GM12878 (cell line): ENCODE measurements around the gene SEZ6L2. TPM values are rescaled to one million over a fixed set of nuclear protein-coding genes. Genes with fewer than 3 reads are reported as not detected.

ENCODE experiments used
- ATAC-seq: fragments of 200-7000 bp; cut with Tn5 transposase; 3 replicates; pipeline ENCODE4 v1.9.1; 2020; ENCODE audit warnings: mild to moderate bottlenecking, moderate library complexity
- BruUV-seq: library from RNA; stranded (reverse); fragments of 400-500 nt; replicated peaks from 2 replicates; lab custom pipeline; 2021; lab: Mats Ljungman, UMichigan
- CTCF ChIA-PET: fragments of 300-600 bp; sonication (Branson Sonifier 250); formaldehyde crosslinking; extraction: SDS; loops from one replicate; lab custom pipeline; 2021; ENCODE audit warnings: inconsistent platforms; lab: Yijun Ruan, JAX
- POLR2A ChIA-PET: fragments of 350-600 bp; formaldehyde crosslinking; extraction: SDS; loops from one replicate; lab custom pipeline; 2021; ENCODE audit warnings: inconsistent platforms; lab: Charles Lee
- RAD21 ChIA-PET: fragments of 300-600 bp; sonication (Branson Sonifier 250); formaldehyde crosslinking; loops from one replicate; lab custom pipeline; 2023; ENCODE audit warnings: antibody characterized with exemption; ENCODE audit not compliant: unreplicated experiment; lab: Charles Lee
- SMC1A ChIA-PET: fragments of 300-600 bp; sonication (Branson Sonifier 250); formaldehyde crosslinking; loops from one replicate; lab custom pipeline; 2023; ENCODE audit not compliant: unreplicated experiment, uncharacterized antibody; lab: Charles Lee
- DNase-seq: peaks from one replicate; pipeline ENCODE4 v3.0.0-alpha.2; 2011; ENCODE audit warnings: low read depth, low spot score
- FAIRE-seq: peaks from 3 replicates; lab custom pipeline; 2011; peaks lifted over from hg19 to GRCh38; lab: Jason Lieb, UNC
- H2AFZ ChIP-seq: 2 replicates; pipeline ENCODE4 v1.6.0; 2011; ENCODE audit warnings: low read depth, low read length, control low read depth; ENCODE audit not compliant: control insufficient read depth
- H3K27ac ChIP-seq: 2 replicates; pipeline ENCODE4 v1.5.1; 2011; ENCODE audit warnings: control low read depth; ENCODE audit not compliant: control insufficient read depth, insufficient read depth
- H3K27me3 ChIP-seq, 2 experiments: replicated peaks in 1 of 2; 2 replicates each; pipeline versions ENCODE4 v1.6.0 to v1.6.1; 2011; ENCODE audit warnings: low read length in 1 of 2; ENCODE audit not compliant: control insufficient read depth in 2 of 2, insufficient read depth in 2 of 2
- H3K36me3 ChIP-seq, 2 experiments: 2 replicates each; pipeline ENCODE4 v1.5.1; 2011; ENCODE audit warnings: low read length in 1 of 2; ENCODE audit not compliant: control insufficient read depth in 2 of 2, insufficient read depth in 2 of 2
- H3K4me1 ChIP-seq: 2 replicates; pipeline ENCODE4 v1.6.1; 2011; ENCODE audit warnings: mild to moderate bottlenecking, low read length, moderate library complexity, mixed read lengths; ENCODE audit not compliant: control insufficient read depth, insufficient read depth
- H3K4me2 ChIP-seq: 2 replicates; pipeline ENCODE4 v1.6.0; 2011; ENCODE audit warnings: control low read depth; ENCODE audit not compliant: control insufficient read depth, insufficient read depth
- H3K4me3 ChIP-seq: fragments of 200-600 bp; sonication (generic); 2 replicates; pipeline ENCODE4 v1.5.1; 2016
- H3K79me2 ChIP-seq: 2 replicates; pipeline ENCODE4 v1.6.0; 2011; ENCODE audit warnings: low read length; ENCODE audit not compliant: control insufficient read depth, insufficient read depth
- H3K9ac ChIP-seq: 2 replicates; pipeline ENCODE4 v1.8.0; 2011; ENCODE audit warnings: low read length, control low read depth, mixed read lengths; ENCODE audit not compliant: control insufficient read depth, insufficient read depth
- H3K9me3 ChIP-seq: replicated peaks from 3 replicates; pipeline ENCODE4 v1.5.1; 2011; ENCODE audit warnings: mild to moderate bottlenecking, low read length; ENCODE audit not compliant: control insufficient read depth, insufficient read depth
- H4K20me1 ChIP-seq: 2 replicates; pipeline ENCODE4 v1.6.0; 2011; ENCODE audit not compliant: control insufficient read depth, insufficient read depth
- ATF7 ChIP-seq: fragments of 450-650 bp; IDR thresholded peaks from 2 replicates; pipeline ENCODE4 v1.6.1; 2016; ENCODE audit warnings: low read depth, mild to moderate bottlenecking
- CHD1 ChIP-seq: IDR thresholded peaks from 2 replicates; pipeline ENCODE4 v1.6.1; 2012; ENCODE audit warnings: low read depth, low read length, improper control_type of control experiment
- CUX1 ChIP-seq: IDR thresholded peaks from 2 replicates; pipeline ENCODE4 v1.6.1; 2012; ENCODE audit warnings: improper control_type of control experiment, low read depth, low read length; ENCODE audit not compliant: insufficient replicate concordance
- E2F4 ChIP-seq: IDR thresholded peaks from 2 replicates; pipeline ENCODE4 v1.6.1; 2012; ENCODE audit warnings: low read depth, low read length, improper control_type of control experiment
- EP300 ChIP-seq, 2 experiments: fragments of 150-350 bp in 1 of 2; IDR thresholded peaks; 2 replicates each; pipeline ENCODE4 v1.6.1; 2011 to 2012; ENCODE audit warnings: low read depth in 2 of 2, low read length in 2 of 2, borderline replicate concordance in 1 of 2, improper control_type of control experiment in 1 of 2, inconsistent platforms in 1 of 2; ENCODE audit not compliant: control insufficient read depth in 1 of 2
- FOXK2 ChIP-seq: fragments of 450-650 bp; IDR thresholded peaks from 2 replicates; pipeline ENCODE4 v1.6.1; 2017; ENCODE audit warnings: mild to moderate bottlenecking, moderate library complexity
- NFXL1 ChIP-seq: fragments of 450-650 bp; IDR thresholded peaks from 2 replicates; pipeline ENCODE4 v1.6.1; 2017; ENCODE audit warnings: antibody characterized with exemption, mild to moderate bottlenecking, borderline replicate concordance
- NR2F1 ChIP-seq: fragments of 450-650 bp; conservative IDR thresholded peaks from 2 replicates; pipeline ENCODE4 v1.6.1; 2017; ENCODE audit warnings: mild to moderate bottlenecking
- PKNOX1 ChIP-seq: fragments of 450-650 bp; IDR thresholded peaks from 2 replicates; pipeline ENCODE4 v1.6.1; 2016; ENCODE audit warnings: mild to moderate bottlenecking
- POLR2A ChIP-seq: IDR thresholded peaks from 2 replicates; pipeline ENCODE4 v1.6.1; 2011; ENCODE audit warnings: low read depth, mild to moderate bottlenecking, low read length
- SIN3A ChIP-seq: IDR thresholded peaks from 2 replicates; pipeline ENCODE4 v1.6.1; 2012; ENCODE audit warnings: low read depth, low read length, improper control_type of control experiment
- SMAD5 ChIP-seq: IDR thresholded peaks from 2 replicates; pipeline ENCODE4 v1.6.1; 2016; ENCODE audit warnings: antibody characterized with exemption, low read depth
- SMARCA5 ChIP-seq: fragments of 450-650 bp; IDR thresholded peaks from 2 replicates; pipeline ENCODE4 v1.6.1; 2017; ENCODE audit warnings: mild to moderate bottlenecking
- TCF7 ChIP-seq: IDR thresholded peaks from 2 replicates; pipeline ENCODE4 v1.6.1; 2014; ENCODE audit warnings: antibody characterized with exemption, borderline replicate concordance
- ZSCAN29 ChIP-seq: fragments of 450-650 bp; IDR thresholded peaks from 2 replicates; pipeline ENCODE4 v1.6.1; 2017; ENCODE audit warnings: mild to moderate bottlenecking, moderate library complexity
- WGBS: methylation state at CpG from one replicate; pipeline ENCODE4 v1.1.6; 2016; ENCODE audit warnings: low lambda C conversion rate; ENCODE audit not compliant: insufficient replicate concordance, insufficient coverage; ENCODE audit errors: missing lambda C conversion rate; 5-methylcytosine and 5-hydroxymethylcytosine counted together
- in situ Hi-C: fragments of 300-500 bp; cut with MboI; formaldehyde crosslinking; loops from 9 replicates; pipeline ENCODE4 v1.14.3; 2018; ENCODE audit warnings: mixed read lengths
- intact Hi-C: fragments of 100-400 bp; cut with micrococcal nuclease; formaldehyde crosslinking; loops from one replicate; pipeline ENCODE4 v1.14.2; 2022; ENCODE audit not compliant: unreplicated experiment
- polyA plus RNA-seq, 11 experiments: library from polyadenylated mRNA; depleted of rRNA in 4 of 11; unstranded in 6 of 11; stranded (reverse) in 5 of 11; fragments of >200 nt; fragmentation: Nextera tagmentation in 4 of 11; fragmentation: Illumina TruSeq in 1 of 11; extraction: Ambion mirVana in 4 of 11; extraction: Trizol in 1 of 11; gene quantifications; 1 replicate in 1 of 11; 2 replicates in 10 of 11; pipeline versions ENCODE4 v1.2.1 to v1.2.3, GENCODE V29; 2011 to 2016; ENCODE audit warnings: inconsistent platforms in 2 of 11, missing spikeins in 2 of 11, low read depth in 1 of 11
- total RNA-seq, 4 experiments: library from RNA; depleted of rRNA in 3 of 4; stranded (reverse); fragments of >200 nt in 3 of 4; fragmentation: Illumina TruSeq in 1 of 4; extraction: Trizol in 1 of 4; gene quantifications; 2 replicates each; pipeline versions ENCODE4 v1.2.1 to v1.2.3, GENCODE V29; 2013 to 2021
- TF ChIP-seq, protein P1 (sequence below): fragments of 450-650 bp; IDR thresholded peaks from 2 replicates; pipeline ENCODE4 v1.6.1; 2017; ENCODE audit warnings: borderline replicate concordance

Gene SEZ6L2
- total and polyA plus RNA-seq, 10 of the 15 experiments (the other 5 are each of a cell fraction or from before 2014, with no cell fraction given): 0.06 to 0.49 TPM; not detected in 8

GRCh38 chr16:29898804-29899515 is 390 bp downstream of the SEZ6L2 start:
- peaks cover 3% of the 10 kb centered on the region; the same call in 1 of the 2 replicates for H3K4me1 ChIP-seq
- intact Hi-C loops: no loop called here
- SMC1A ChIA-PET: no interaction called here
- in situ Hi-C loops: no loop called here
- FAIRE-seq (no peak), ATAC-seq (no peak), DNase-seq (no peak)
- H3K4me3 ChIP-seq: no peak overlapping the region
- POLR2A ChIA-PET: interaction anchor here (0.5 to 1.2 kb wide), 2 partner anchors 9 to 18 kb away, joined by 3 read pairs; no protein-coding TSS in a partner anchor
- H3K27me3 ChIP-seq: no peaks in the 10 kb centered on the region; a peak in 1 of 4 replicates
- no peak overlapping the region for H3K27ac ChIP-seq
- H3K79me2 ChIP-seq: no peaks in the 10 kb centered on the region
- no peak overlapping the region for H2AFZ ChIP-seq
- 4% methylated on average over 20 of the region's 25 CpGs for WGBS
- RAD21 ChIA-PET: no interaction called here
- CTCF ChIA-PET: interaction anchor here (1.1 to 1.3 kb wide), 2 partner anchors 133 to 156 kb away, joined by 3 read pairs; partner anchors contain the start of gene TLCD3B
- no peaks in the 10 kb centered on the region for H3K9me3 ChIP-seq
- no TSS peak for BruUV-seq
- no peaks in the 10 kb centered on the region for H3K36me3 ChIP-seq
- no peak overlapping the region for H3K9ac ChIP-seq
- no peak overlapping the region for H3K4me2 ChIP-seq
- no peaks in the 10 kb centered on the region for H4K20me1 ChIP-seq
- TF ChIP-seq CUX1 (no peak), EP300 (IDR thresholded peaks at IDR 0.05; ENCODE audit: borderline replicate concordance in 1 of 2, control insufficient read depth in 1 of 2, low read depth in 2 of 2, low read length in 2 of 2) (no peak), PKNOX1 (no peak), SMAD5 (no peak), SMARCA5 (no peak), E2F4 (no peak), ZSCAN29 (no peak), POLR2A (no peak), NFXL1 (no peak), ATF7 (no peak), TCF7 (no peak), CHD1 (no peak), SIN3A (no peak), NR2F1 (no peak), FOXK2 (no peak)
- TF ChIP-seq, protein P1, sequence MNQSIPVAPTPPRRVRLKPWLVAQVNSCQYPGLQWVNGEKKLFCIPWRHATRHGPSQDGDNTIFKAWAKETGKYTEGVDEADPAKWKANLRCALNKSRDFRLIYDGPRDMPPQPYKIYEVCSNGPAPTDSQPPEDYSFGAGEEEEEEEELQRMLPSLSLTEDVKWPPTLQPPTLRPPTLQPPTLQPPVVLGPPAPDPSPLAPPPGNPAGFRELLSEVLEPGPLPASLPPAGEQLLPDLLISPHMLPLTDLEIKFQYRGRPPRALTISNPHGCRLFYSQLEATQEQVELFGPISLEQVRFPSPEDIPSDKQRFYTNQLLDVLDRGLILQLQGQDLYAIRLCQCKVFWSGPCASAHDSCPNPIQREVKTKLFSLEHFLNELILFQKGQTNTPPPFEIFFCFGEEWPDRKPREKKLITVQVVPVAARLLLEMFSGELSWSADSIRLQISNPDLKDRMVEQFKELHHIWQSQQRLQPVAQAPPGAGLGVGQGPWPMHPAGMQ: no peak
